ENCODE results near the gene CDH26.

The CDH26 gene

GRCh38 chr20:60057866-60058807, 99.9 kb downstream of the CDH26 start:
- in situ Hi-C loops (cut with MboI; ENCODE audit: low sequenced_read_pairs), result loop anchor here (25.0 kb wide), 1 partner anchor 129 kb away; no protein-coding TSS in a partner anchor

- in situ Hi-C loops (cut with MboI; ENCODE audit: low sequenced_read_pairs), result loop anchor here (25.0 kb wide), 1 partner anchor 128 kb away; no protein-coding TSS in a partner anchor
Measured at GRCh38 chr20:60058879-60059278, 100.7 kb downstream of the CDH26 start.

GRCh38 chr20:60060006-60060557, 101.9 kb downstream of the CDH26 start:
- in situ Hi-C loops (cut with MboI; ENCODE audit: low sequenced_read_pairs), result loop anchor here (25.0 kb wide), 1 partner anchor 127 kb away; no protein-coding TSS in a partner anchor

GRCh38 chr20:60060593-60060992, 102.4 kb downstream of the CDH26 start:
- in situ Hi-C loops (cut with MboI; ENCODE audit: low sequenced_read_pairs), result loop anchor here (25.0 kb wide), 1 partner anchor 127 kb away; no protein-coding TSS in a partner anchor

GRCh38 chr20:60062431-60063047, 104.3 kb downstream of the CDH26 start:
- in situ Hi-C loops (cut with MboI; ENCODE audit: low sequenced_read_pairs), result loop anchor here (25.0 kb wide), 1 partner anchor 125 kb away; no protein-coding TSS in a partner anchor

GRCh38 chr20:60063048-60063451, 104.8 kb downstream of the CDH26 start:
- in situ Hi-C loops (cut with MboI; ENCODE audit: low sequenced_read_pairs), result loop anchor here (25.0 kb wide), 1 partner anchor 124 kb away; no protein-coding TSS in a partner anchor

GRCh38 chr20:60063739-60064380, 105.6 kb downstream of the CDH26 start:
- in situ Hi-C loops (cut with MboI; ENCODE audit: low sequenced_read_pairs), result loop anchor here (25.0 kb wide), 1 partner anchor 123 kb away; no protein-coding TSS in a partner anchor
